GM23338 (cell line): ENCODE data around the gene IL36RN. TPM values are rescaled to one million over a fixed set of nuclear protein-coding genes. Genes with fewer than 3 reads are reported as not detected.

Experiments
- ATAC-seq: fragments of 200-7000 bp; cut with Tn5 transposase; 3 replicates; pipeline ENCODE4 v1.9.1; 2020
- DNase-seq: peaks from one replicate; pipeline ENCODE4 v3.0.0-alpha.2; 2015; ENCODE audit warnings: low spot score
- H2AFZ ChIP-seq: fragments of 200-600 bp; sonication (generic); 2 replicates; pipeline ENCODE4 v1.8.0; 2016; ENCODE audit warnings: antibody characterized with exemption, mild to moderate bottlenecking, moderate library complexity
- H3F3A ChIP-seq: fragments of 200-600 bp; sonication (generic); replicated peaks from 2 replicates; pipeline ENCODE4 v1.8.0; 2017; ENCODE audit warnings: antibody characterized with exemption, mixed run types, low read depth
- H3K27ac ChIP-seq: fragments of 200-600 bp; sonication (generic); 2 replicates; pipeline ENCODE4 v1.6.1; 2016; ENCODE audit warnings: low read depth
- H3K27me3 ChIP-seq: fragments of 200-600 bp; sonication (generic); 2 replicates; pipeline ENCODE4 v1.8.0; 2016; ENCODE audit warnings: mild to moderate bottlenecking, mixed run types, moderate library complexity; ENCODE audit not compliant: insufficient read depth
- H3K36me3 ChIP-seq: fragments of 200-600 bp; sonication (generic); 2 replicates; pipeline ENCODE4 v1.8.0; 2016; ENCODE audit warnings: mild to moderate bottlenecking; ENCODE audit not compliant: insufficient read depth
- H3K4me1 ChIP-seq: fragments of 200-600 bp; sonication (generic); 2 replicates; pipeline ENCODE4 v1.8.0; 2016; ENCODE audit warnings: mild to moderate bottlenecking, moderate library complexity; ENCODE audit not compliant: insufficient read depth
- H3K4me2 ChIP-seq: fragments of 200-600 bp; sonication (generic); 2 replicates; pipeline ENCODE4 v1.7.1; 2017; ENCODE audit warnings: mixed run types
- H3K4me3 ChIP-seq: fragments of 200-600 bp; sonication (generic); 2 replicates; pipeline ENCODE4 v1.6.1; 2016; ENCODE audit warnings: mixed run types
- H3K79me2 ChIP-seq: fragments of 200-600 bp; sonication (generic); replicated peaks from 2 replicates; pipeline ENCODE4 v1.8.0; 2017; ENCODE audit warnings: mild to moderate bottlenecking; ENCODE audit not compliant: insufficient read depth
- H3K9me2 ChIP-seq: fragments of 200-600 bp; sonication (generic); 2 replicates; pipeline ENCODE4 v1.8.0; 2017; ENCODE audit not compliant: insufficient read depth
- H4K20me1 ChIP-seq: fragments of 200-600 bp; sonication (generic); replicated peaks from 2 replicates; pipeline ENCODE4 v1.8.0; 2017; ENCODE audit warnings: mild to moderate bottlenecking; ENCODE audit not compliant: insufficient read depth
- H3K27ac Mint-ChIP-seq: 2 replicates; pipeline ENCODE4 v1.8.0; 2020; ENCODE audit warnings: inconsistent platforms, mild to moderate bottlenecking, moderate library complexity, mixed read lengths
- H3K27me3 Mint-ChIP-seq: 3 replicates; pipeline ENCODE4 v1.8.0; 2022; ENCODE audit warnings: low read depth, mild to moderate bottlenecking, moderate library complexity, mixed read lengths, inconsistent platforms; ENCODE audit not compliant: insufficient read depth, poor library complexity
- H3K36me3 Mint-ChIP-seq: 3 replicates; pipeline ENCODE4 v1.8.0; 2021; ENCODE audit warnings: low read depth, mild to moderate bottlenecking, inconsistent platforms, moderate library complexity, mixed read lengths
- H3K4me1 Mint-ChIP-seq: 3 replicates; pipeline ENCODE4 v1.8.0; 2020; ENCODE audit warnings: mild to moderate bottlenecking, inconsistent platforms, mixed read lengths
- H3K4me3 Mint-ChIP-seq: 3 replicates; pipeline ENCODE4 v1.8.0; 2021; ENCODE audit warnings: moderate library complexity, mild to moderate bottlenecking, inconsistent platforms, mixed read lengths
- H3K9me3 Mint-ChIP-seq: 3 replicates; pipeline ENCODE4 v1.8.0; 2020; ENCODE audit warnings: moderate library complexity, mild to moderate bottlenecking, inconsistent platforms, mixed read lengths
- CREB1 ChIP-seq: fragments of 250-450 bp; sonication (Bioruptor Pico); IDR thresholded peaks from 2 replicates; pipeline ENCODE4 v1.5.0; 2020; ENCODE audit warnings: low read depth, mild to moderate bottlenecking, moderate library complexity
- CTCF ChIP-seq, 2 experiments: fragments of 200-600 bp in 1 of 2; sonication (generic) in 1 of 2; conservative IDR thresholded peaks; 2 replicates each; pipeline versions ENCODE4 v1.5.1 to v1.6.1; 2016 to 2017; ENCODE audit warnings: antibody characterized with exemption in 2 of 2, low read depth in 2 of 2, mild to moderate bottlenecking in 2 of 2, moderate library complexity in 1 of 2
- ETS1 ChIP-seq: IDR thresholded peaks from 2 replicates; pipeline ENCODE4 v1.6.1; 2016; ENCODE audit warnings: antibody characterized with exemption
- EZH2 ChIP-seq: fragments of 200-600 bp; sonication (generic); IDR thresholded peaks from one replicate; pipeline ENCODE4 v1.8.0; 2017; ENCODE audit warnings: antibody characterized with exemption, mild to moderate bottlenecking, low read depth; ENCODE audit not compliant: unreplicated experiment
- EZH2phosphoT487 ChIP-seq: fragments of 200-600 bp; sonication (generic); IDR thresholded peaks from one replicate; pipeline ENCODE4 v1.8.1; 2018; ENCODE audit warnings: antibody characterized with exemption; ENCODE audit not compliant: unreplicated experiment
- JUNB ChIP-seq: IDR thresholded peaks from one replicate; pipeline ENCODE4 v1.6.1; 2016; ENCODE audit warnings: antibody characterized with exemption; ENCODE audit not compliant: unreplicated experiment
- NANOG ChIP-seq: IDR thresholded peaks from 2 replicates; pipeline ENCODE4 v1.6.1; 2016; ENCODE audit warnings: antibody characterized with exemption, borderline replicate concordance
- POLR2AphosphoS5 ChIP-seq: IDR thresholded peaks from 2 replicates; pipeline ENCODE4 v1.6.1; 2016; ENCODE audit warnings: antibody characterized with exemption, low read depth
- REST ChIP-seq: IDR thresholded peaks from one replicate; pipeline ENCODE4 v1.6.1; 2018; ENCODE audit warnings: antibody characterized with exemption; ENCODE audit not compliant: unreplicated experiment
- STAT1 ChIP-seq: IDR thresholded peaks from one replicate; pipeline ENCODE4 v1.6.1; 2016; ENCODE audit warnings: antibody characterized with exemption; ENCODE audit not compliant: unreplicated experiment
- ZNF114 ChIP-seq: fragments of 250-450 bp; sonication (Bioruptor Pico); IDR thresholded peaks from 2 replicates; pipeline ENCODE4 v1.5.0; 2020; ENCODE audit warnings: mild to moderate bottlenecking, moderate library complexity
- ZNF462 ChIP-seq: fragments of 250-450 bp; sonication (Bioruptor Pico); IDR thresholded peaks from 2 replicates; pipeline ENCODE4 v1.5.0; 2020; ENCODE audit warnings: mild to moderate bottlenecking, moderate library complexity
- polyA plus RNA-seq: library from polyadenylated mRNA; unstranded; fragments of >200 nt; fragmentation: Nextera tagmentation; extraction: Ambion mirVana; gene quantifications from 2 replicates; pipeline ENCODE4 v1.2.1, GENCODE V29; 2016
- total RNA-seq: library from RNA; depleted of rRNA; stranded (reverse); fragments of >200 nt; shearing (Covaris generic); gene quantifications from 2 replicates; pipeline ENCODE4 v1.2.3, GENCODE V29; 2014

Gene IL36RN
- total and polyA plus RNA-seq, 2 experiments from 2014 or later, result not detected

- Mint-ChIP-seq H3K4me3 (no peak overlapping the region), H3K9me3 (no peaks in the 10 kb centered on the region), H3K4me1 (peaks cover 4% of the 10 kb centered on the region; the same call in 2 of the 3 replicates), H3K27me3 (peaks cover 9% of the 10 kb centered on the region), H3K27ac (no peak overlapping the region), H3K36me3 (no peaks in the 10 kb centered on the region; the same call in 2 of the 3 replicates)
- no peaks in the 10 kb centered on the region for H4K20me1 ChIP-seq
- H3K79me2 ChIP-seq, result no peaks in the 10 kb centered on the region
- no peaks in the 10 kb centered on the region for H3K27me3 ChIP-seq
- no peak overlapping the region for H3K4me2 ChIP-seq
- H3K4me1 ChIP-seq, result peaks cover 8% of the 10 kb centered on the region
- DNase-seq (no peak), ATAC-seq (no peak)
- H3K36me3 ChIP-seq, result no peaks in the 10 kb centered on the region
- H3K4me3 ChIP-seq, result no peak overlapping the region
- no peak overlapping the region for H3K27ac ChIP-seq
- no peaks in the 10 kb centered on the region for H3K9me2 ChIP-seq
- H2AFZ ChIP-seq, result no peak overlapping the region; the same call in 1 of the 2 replicates
- H3F3A ChIP-seq, result no peaks in the 10 kb centered on the region
- TF ChIP-seq REST (no peak), STAT1 (no peak), POLR2AphosphoS5 (no peak), ZNF462 (no peak), ETS1 (no peak), CREB1 (CRISPR knock-in tag) (no peak), EZH2phosphoT487 (no peak), EZH2 (no peak), NANOG (no peak), JUNB (no peak), CTCF (conservative IDR thresholded peaks at IDR 0.05; ENCODE audit: low read depth in 2 of 2) (no peak), ZNF114 (no peak)
These were observed 16.0 kb downstream of the IL36RN start for GRCh38 chr2:113075030-113075429.
